Measurements from ENCODE around the gene NTSR2.

The NTSR2 gene

DNA sequence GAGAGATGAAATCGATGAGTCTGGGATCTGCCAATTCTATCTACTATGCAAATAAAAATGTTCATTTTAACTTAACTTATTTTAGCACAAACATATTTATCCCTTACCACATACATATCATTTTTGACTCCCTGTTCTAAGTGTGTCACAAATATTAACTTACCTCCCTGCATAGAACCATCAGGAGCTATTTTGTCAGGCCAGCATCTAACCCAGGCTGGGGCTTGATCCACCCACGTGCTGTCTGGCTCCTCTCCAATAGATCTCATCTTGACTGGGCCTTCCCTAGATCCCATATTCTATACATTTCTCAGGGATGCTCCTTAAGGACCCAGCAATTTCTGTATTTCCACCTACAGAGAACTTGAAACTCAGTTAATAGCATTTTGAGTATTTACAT is 20.9 kb downstream of the NTSR2 start:
- no peak for DNase-seq
- Mint-ChIP-seq H3K27me3 (peaks cover 10% of the 10 kb centered on the region), H3K27ac (no peak overlapping the region), H3K9me3 (no peaks in the 10 kb centered on the region), H3K36me3 (no peaks in the 10 kb centered on the region), H3K4me3 (no peak overlapping the region), H3K4me1 (no peaks in the 10 kb centered on the region)
- CTCF ChIA-PET, result interaction anchor here (1.6 kb wide), 1 partner anchor 32 kb away, joined by 4 read pairs; no protein-coding TSS in a partner anchor

DNA sequence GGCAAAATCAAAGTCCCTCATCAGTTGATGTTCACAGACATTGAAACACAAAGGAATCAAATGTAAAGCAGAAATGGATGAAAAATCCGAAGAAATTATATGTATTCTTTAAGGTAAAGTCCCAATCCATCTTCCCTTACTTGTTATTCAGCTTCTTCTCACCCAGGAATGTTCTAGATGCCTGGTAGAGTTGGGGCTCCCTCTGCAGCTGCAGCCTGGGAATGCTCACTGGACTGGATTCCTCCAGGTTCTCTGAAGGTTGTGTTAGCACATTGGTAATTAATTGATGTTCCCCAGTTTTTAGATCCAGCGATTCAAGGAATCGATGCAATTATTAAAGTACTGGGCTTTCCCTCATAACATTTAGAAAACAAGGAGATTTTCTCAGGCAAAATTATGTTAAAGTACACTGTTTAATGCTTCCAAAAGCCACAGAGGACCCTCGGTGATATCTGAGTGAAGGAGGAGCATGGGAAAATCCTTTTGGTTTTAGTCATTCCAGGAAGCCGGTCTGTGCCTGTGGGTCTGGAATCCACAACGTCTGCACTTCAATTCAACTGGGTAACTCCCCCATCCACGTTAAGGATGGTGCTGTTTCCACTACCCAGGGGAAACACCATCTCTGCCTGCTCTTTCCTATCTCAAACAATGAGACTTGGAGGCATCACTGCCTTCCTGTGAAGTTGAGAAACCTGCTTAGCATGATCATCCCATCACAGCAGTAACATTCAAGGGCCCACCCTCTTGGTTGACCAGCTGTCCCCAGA is 22.0 kb downstream of the NTSR2 start:
- Mint-ChIP-seq H3K9me3 (no peaks in the 10 kb centered on the region), H3K4me1 (no peaks in the 10 kb centered on the region), H3K27me3 (peaks cover 12% of the 10 kb centered on the region), H3K27ac (no peak overlapping the region), H3K36me3 (no peaks in the 10 kb centered on the region), H3K4me3 (no peak overlapping the region)
- no peak for DNase-seq
- CTCF ChIA-PET, result interaction anchor here (1.6 kb wide), 1 partner anchor 33 kb away, joined by 4 read pairs; no protein-coding TSS in a partner anchor

DNA sequence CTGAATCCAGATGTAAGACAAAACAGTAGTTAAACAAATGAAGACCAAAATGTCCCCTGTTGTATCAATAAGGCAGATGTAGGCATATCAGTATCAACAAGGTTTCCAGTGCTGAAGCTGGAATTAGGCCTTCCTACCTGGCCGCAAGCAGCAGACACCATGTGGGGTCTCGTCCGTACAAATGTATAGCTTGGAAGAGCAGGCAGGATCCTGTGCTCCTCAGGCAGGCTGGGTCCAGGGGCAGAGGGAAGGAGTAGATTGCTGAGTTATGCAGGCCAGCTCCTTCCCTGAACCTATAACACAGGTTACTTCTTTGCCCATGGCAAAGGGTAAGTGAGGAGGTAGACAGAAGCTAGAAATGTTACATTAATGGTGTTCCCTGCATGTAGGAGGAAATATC is 23.5 kb downstream of the NTSR2 start:
- DNase-seq, result no peak
- H3K36me3 Mint-ChIP-seq, result no peaks in the 10 kb centered on the region
- H3K4me3 Mint-ChIP-seq, result no peak overlapping the region
- H3K4me1 Mint-ChIP-seq, result no peaks in the 10 kb centered on the region
- CTCF ChIA-PET, result no interaction called here
- no peaks in the 10 kb centered on the region for H3K9me3 Mint-ChIP-seq
- peaks cover 16% of the 10 kb centered on the region for H3K27me3 Mint-ChIP-seq
- H3K27ac Mint-ChIP-seq, result no peak overlapping the region

DNA sequence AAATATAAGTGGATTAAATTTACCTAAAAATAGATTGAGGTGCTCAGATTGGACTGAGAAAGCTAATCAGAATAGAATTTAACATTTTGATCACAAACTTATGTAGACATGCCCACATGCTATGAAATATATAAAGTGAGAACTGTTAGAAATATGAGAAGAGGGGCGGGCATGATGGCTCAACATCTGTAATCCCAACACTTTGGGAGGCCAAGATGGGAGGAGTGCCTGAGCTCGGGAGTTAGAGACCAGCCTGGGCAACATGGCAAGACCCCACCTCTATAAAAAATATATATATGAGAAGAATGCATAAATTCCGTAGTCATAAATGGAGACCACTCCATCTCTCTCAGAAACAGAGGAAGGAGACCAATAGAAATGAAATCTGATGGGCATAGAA is 25.7 kb downstream of the NTSR2 start:
- Mint-ChIP-seq H3K27me3 (peaks cover 20% of the 10 kb centered on the region), H3K9me3 (no peaks in the 10 kb centered on the region), H3K27ac (no peak overlapping the region), H3K4me1 (no peaks in the 10 kb centered on the region), H3K4me3 (no peak overlapping the region), H3K36me3 (no peaks in the 10 kb centered on the region)
- DNase-seq, result no peak
- CTCF ChIA-PET, result no interaction called here

DNA sequence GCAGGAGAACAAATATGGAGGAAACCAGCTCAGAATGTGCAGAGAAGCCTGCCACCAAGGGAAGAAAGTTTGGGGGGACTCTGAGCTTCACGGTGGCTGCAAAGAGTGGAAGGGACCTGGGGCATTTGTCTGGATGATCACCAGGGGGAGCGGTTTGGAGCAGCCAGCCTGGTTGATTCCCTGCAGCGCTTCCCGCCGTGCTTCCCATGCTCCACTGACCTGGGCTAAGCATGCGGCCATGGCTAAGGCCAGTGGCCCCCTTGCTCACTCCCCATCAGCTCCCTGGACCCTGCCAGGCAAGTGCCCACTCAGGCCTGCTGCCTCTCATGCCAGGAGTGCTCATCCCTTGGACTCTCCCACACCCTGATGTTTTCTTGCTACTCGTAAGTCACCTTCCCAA is 27.0 kb downstream of the NTSR2 start:
- Mint-ChIP-seq H3K4me3 (no peak overlapping the region), H3K27ac (no peak overlapping the region), H3K36me3 (no peaks in the 10 kb centered on the region), H3K27me3 (peaks cover 15% of the 10 kb centered on the region), H3K9me3 (no peaks in the 10 kb centered on the region), H3K4me1 (no peaks in the 10 kb centered on the region)
- DNase-seq, result no peak
- CTCF ChIA-PET, result interaction anchor here (1.1 kb wide), 1 partner anchor 61 kb away, joined by 3 read pairs; no protein-coding TSS in a partner anchor

DNA sequence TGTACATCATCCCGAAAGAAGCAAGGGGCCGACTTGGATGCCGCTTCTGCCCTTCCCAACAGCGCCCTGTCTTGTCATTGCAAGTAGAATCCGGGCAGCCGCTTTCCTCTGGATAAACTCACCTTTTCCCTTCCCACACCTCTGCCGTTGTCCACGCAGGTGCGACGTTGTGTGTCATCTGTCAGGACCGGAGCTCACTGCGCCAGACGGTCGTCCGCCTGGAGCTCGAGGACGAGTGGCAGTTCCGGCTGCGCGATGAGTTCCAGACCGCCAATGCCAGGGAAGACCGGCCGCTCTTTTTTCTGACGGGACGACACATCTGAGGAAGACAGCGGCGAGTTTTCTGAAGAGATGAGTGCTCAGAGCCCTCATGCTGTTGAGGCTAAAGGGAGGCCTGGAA is 29.9 kb downstream of the NTSR2 start:
- no peak overlapping the region for H3K27ac Mint-ChIP-seq
- H3K27me3 Mint-ChIP-seq, result peaks cover 15% of the 10 kb centered on the region
- no peaks in the 10 kb centered on the region for H3K4me1 Mint-ChIP-seq
- no peaks in the 10 kb centered on the region for H3K9me3 Mint-ChIP-seq
- no peaks in the 10 kb centered on the region for H3K36me3 Mint-ChIP-seq
- H3K4me3 Mint-ChIP-seq, result no peak overlapping the region
- CTCF ChIA-PET, result interaction anchor here (1.0 kb wide), 1 partner anchor 58 kb away, joined by 3 read pairs; no protein-coding TSS in a partner anchor
- no peak for DNase-seq

DNA sequence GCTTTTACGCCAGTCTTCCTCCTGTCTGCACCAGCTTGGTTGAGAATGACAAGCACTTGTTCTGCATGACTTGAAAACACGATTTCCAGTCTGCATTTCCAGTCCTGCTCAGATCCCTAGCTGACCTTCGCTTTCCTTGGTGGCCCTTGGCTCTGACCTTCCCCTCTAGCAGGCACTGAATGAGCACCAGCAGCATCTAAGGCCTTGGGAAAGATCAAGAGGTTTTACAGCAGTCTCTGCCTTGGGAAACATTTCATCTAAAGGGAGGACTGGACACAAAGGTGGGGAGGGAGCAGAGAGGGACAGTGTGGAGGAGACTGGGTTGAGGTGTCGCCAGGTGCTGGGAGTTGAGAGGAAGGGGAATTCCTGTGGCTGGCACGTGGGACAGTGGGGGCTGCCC is 30.5 kb downstream of the NTSR2 start:
- H3K27ac Mint-ChIP-seq, result no peak overlapping the region
- no peak for DNase-seq
- no peaks in the 10 kb centered on the region for H3K9me3 Mint-ChIP-seq
- no peaks in the 10 kb centered on the region for H3K4me1 Mint-ChIP-seq
- H3K36me3 Mint-ChIP-seq, result no peaks in the 10 kb centered on the region
- H3K27me3 Mint-ChIP-seq, result peaks cover 15% of the 10 kb centered on the region
- CTCF ChIA-PET, result interaction anchor here (1.0 kb wide), 1 partner anchor 57 kb away, joined by 3 read pairs; no protein-coding TSS in a partner anchor
- H3K4me3 Mint-ChIP-seq, result no peak overlapping the region

DNA sequence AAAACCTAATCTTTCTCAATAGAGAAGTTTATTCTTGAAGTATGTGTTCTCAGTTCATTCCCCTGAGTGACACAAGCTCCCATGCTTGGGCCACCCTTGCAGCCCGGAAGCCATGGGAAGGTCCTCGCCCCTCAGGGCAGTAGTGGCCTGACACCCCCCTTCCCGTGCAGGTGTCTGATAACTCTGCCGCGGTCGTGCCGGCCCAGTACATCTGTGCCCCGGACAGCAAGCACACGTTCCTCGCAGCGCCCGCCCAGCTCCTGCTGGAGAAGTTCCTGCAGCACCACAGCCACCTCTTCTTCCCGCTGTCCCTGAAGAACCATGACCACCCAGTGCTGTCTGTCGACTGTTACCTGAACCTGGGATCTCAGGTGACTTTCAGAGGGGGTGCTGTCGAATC is 32.4 kb downstream of the NTSR2 start:
- Mint-ChIP-seq H3K4me3 (no peak overlapping the region), H3K27ac (no peak overlapping the region), H3K36me3 (no peaks in the 10 kb centered on the region), H3K27me3 (peaks cover 9% of the 10 kb centered on the region), H3K4me1 (no peaks in the 10 kb centered on the region), H3K9me3 (no peaks in the 10 kb centered on the region)
- DNase-seq, result no peak
- CTCF ChIA-PET, result no interaction called here

DNA sequence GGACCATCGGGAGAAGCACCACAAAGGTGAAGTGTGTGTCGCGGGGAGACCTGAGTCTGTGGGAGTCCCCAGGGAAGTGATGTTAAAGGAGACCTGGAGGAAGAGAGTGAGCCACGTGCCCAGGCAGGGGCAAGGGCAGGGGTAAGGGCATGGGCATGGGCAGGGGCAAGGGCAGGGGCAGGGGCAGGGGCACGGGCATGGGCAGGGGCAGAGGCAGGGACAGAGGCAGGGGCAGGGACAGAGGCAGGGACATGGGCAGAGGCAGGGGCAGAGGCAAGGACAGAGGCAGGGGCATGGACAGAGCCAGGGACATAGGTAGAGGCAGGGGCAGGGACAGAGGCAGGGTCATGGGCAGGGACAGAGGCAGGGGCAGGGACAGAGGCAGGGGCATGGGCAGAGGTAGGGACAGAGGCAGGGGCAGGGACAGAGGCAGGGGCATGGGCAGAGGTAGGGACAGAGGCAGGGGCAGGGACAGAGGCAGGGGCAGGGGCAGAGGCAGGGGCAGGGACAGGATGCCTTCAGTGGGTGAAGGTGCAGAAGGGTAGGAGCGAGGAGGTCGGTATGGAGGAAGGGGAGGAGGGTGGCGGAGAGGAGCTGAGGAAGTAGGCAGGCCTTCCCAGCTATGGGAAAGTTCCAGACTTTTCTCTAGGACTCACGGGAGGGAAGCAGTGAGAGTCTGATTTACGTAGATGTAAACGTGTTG is 33.3 kb downstream of the NTSR2 start:
- no peak overlapping the region for H3K27ac Mint-ChIP-seq
- CTCF ChIA-PET, result no interaction called here
- DNase-seq, result no peak
- H3K4me1 Mint-ChIP-seq, result no peaks in the 10 kb centered on the region
- H3K36me3 Mint-ChIP-seq, result no peaks in the 10 kb centered on the region
- H3K9me3 Mint-ChIP-seq, result no peaks in the 10 kb centered on the region
- H3K4me3 Mint-ChIP-seq, result no peak overlapping the region
- peaks cover 9% of the 10 kb centered on the region for H3K27me3 Mint-ChIP-seq

DNA sequence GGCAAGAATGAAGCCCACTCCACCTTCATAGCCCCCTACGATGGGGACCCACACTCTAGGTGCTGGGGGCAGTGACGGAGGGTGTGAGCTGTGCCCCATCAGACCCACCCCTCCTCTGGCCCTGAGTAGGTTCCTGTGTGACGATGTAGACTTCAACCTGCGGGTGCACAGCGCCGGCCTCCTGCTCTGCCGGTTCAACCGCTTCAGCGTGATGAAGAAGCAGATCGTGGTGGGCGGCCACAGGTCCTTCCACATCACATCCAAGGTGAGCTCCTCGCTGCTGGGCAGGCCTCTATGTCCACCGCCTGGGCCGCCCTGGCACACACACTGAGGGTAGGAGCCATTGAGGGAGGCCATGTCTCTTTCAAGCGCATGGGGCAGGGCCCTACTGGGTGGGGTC is 34.9 kb downstream of the NTSR2 start:
- H3K36me3 Mint-ChIP-seq, result no peaks in the 10 kb centered on the region
- peaks cover 6% of the 10 kb centered on the region for H3K27me3 Mint-ChIP-seq
- H3K9me3 Mint-ChIP-seq, result no peaks in the 10 kb centered on the region
- CTCF ChIA-PET, result no interaction called here
- H3K27ac Mint-ChIP-seq, result no peak overlapping the region
- H3K4me1 Mint-ChIP-seq, result no peaks in the 10 kb centered on the region
- H3K4me3 Mint-ChIP-seq, result no peak overlapping the region
- no peak for DNase-seq

DNA sequence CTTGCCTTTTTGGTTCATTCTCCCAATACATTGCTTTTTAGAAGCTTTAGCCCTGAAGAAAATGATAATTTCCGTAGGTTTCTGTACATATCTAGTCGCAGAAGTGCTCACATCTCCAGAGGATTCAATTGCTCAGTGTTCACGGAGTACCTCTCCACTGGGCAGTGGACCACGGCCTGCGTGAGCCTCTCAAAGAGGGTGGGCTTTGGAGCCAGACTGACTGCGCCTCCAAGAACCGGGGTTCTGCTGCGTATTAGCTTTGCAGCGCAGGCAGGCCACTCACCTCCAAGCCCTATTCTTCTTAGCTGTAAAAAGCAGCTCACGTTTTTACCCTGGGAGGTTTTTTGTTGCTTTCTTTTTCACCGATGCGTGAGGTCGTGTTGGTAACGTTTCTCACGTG is 35.4 kb downstream of the NTSR2 start:
- Mint-ChIP-seq H3K36me3 (no peaks in the 10 kb centered on the region), H3K27ac (no peak overlapping the region), H3K9me3 (no peaks in the 10 kb centered on the region), H3K4me1 (no peaks in the 10 kb centered on the region), H3K27me3 (peaks cover under 1% of the 10 kb centered on the region), H3K4me3 (no peak overlapping the region)
- CTCF ChIA-PET, result no interaction called here
- DNase-seq, result no peak

DNA sequence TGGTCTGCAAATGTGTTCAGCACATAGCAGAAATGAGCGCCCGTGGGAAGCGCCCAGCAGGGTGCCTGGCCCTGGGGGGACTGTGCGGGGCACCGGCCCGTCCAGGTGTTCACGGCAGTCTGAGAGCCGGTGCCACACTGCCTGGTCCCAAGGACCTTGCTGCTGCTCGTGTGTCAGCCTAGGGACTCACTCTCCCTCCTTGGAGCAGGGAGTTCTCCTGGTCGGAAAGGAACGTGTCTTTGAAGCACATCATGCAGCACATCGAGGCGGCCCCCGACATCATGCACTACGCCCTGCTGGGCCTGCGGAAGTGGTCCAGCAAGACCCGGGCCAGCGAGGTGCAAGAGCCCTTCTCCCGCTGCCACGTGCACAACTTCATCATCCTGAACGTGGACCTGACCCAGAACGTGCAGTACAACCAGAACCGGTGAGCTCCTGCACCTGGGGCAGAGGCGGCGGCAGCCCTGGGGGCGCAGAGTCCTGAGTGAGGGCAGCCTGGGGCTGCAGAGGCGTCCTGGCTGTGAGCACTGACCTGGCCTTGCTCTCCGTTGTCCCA is 36.0 kb downstream of the NTSR2 start:
- Mint-ChIP-seq H3K27me3 (no peaks in the 10 kb centered on the region), H3K4me3 (no peak overlapping the region), H3K9me3 (no peaks in the 10 kb centered on the region), H3K4me1 (no peaks in the 10 kb centered on the region), H3K36me3 (no peaks in the 10 kb centered on the region), H3K27ac (no peak overlapping the region)
- CTCF ChIA-PET, result no interaction called here
- no peak for DNase-seq

DNA sequence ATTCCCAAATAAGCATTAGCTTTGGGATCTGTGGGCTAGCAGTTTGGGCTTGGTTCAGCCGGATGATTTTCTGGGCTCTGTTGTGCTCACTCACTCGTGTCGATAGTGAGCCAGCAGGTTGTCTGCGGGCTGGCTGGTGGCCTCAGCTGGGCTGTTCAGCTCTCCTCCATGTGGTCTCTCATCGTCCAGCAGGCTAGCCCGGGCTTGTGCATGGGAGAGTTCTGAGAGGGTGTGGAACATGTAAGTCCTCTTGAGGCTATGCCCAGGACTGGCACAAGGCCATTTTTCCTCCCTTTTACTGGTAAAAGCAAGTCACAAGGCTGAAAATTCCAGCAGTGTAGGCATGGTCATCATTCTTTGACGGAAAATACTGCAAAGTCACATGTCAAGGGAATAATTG is 38.5 kb downstream of the NTSR2 start:
- DNase-seq, result no peak

DNA sequence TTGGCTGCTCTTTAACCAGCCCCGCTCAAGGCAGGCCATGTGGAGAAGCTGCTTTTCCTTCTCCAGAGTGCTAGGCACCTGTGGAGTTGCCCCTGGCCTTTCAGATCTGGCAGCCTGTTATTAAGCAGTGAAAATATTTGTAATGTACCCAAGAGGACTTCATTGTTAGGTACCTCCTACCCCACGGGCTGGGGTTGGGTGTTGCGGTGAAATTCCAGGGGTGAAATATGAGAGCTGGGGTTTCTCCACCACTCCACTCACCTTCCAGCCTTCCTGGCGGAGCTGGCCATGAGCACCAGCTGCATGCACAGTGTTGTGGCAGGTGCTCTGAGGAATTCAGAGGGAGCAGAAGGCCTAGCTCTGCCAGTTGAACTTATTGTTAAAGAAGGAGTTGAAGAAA is 39.1 kb downstream of the NTSR2 start:
- H3K4me1 Mint-ChIP-seq, result no peaks in the 10 kb centered on the region
- no peak for DNase-seq
- no peaks in the 10 kb centered on the region for H3K36me3 Mint-ChIP-seq
- no peaks in the 10 kb centered on the region for H3K27me3 Mint-ChIP-seq
- H3K9me3 Mint-ChIP-seq, result peaks cover 3% of the 10 kb centered on the region
- no peak overlapping the region for H3K4me3 Mint-ChIP-seq
- no peak overlapping the region for H3K27ac Mint-ChIP-seq
- CTCF ChIA-PET, result no interaction called here

More for the DNA sequence above, 38.5 kb downstream of the NTSR2 start:
- no peaks in the 10 kb centered on the region for H3K4me1 Mint-ChIP-seq
- peaks cover 3% of the 10 kb centered on the region for H3K9me3 Mint-ChIP-seq
- no peaks in the 10 kb centered on the region for H3K27me3 Mint-ChIP-seq
- no peak overlapping the region for H3K4me3 Mint-ChIP-seq
- CTCF ChIA-PET, result no interaction called here
- H3K36me3 Mint-ChIP-seq, result no peaks in the 10 kb centered on the region
- no peak overlapping the region for H3K27ac Mint-ChIP-seq

DNA sequence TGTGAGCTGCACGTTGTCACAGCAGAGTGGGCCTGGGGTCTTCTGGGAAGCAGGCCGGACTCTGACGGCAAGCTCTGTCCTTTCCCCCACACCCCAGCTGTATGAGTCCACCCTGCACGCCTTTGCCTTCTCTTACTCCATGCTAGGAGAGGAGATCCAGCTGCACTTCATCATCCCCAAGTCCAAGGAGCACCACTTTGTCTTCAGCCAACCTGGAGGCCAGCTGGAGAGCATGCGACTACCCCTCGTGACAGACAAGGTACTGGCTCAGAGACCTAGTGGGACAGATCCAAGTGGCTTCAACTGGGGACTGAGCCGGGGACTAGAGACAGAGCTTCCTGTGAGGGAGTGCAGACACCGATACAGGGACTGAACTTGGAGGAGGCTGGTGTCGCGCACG is 40.1 kb downstream of the NTSR2 start:
- no peaks in the 10 kb centered on the region for H3K36me3 Mint-ChIP-seq
- CTCF ChIA-PET, result interaction anchor here (0.8 kb wide), 1 partner anchor 47 kb away, joined by 3 read pairs; no protein-coding TSS in a partner anchor
- H3K9me3 Mint-ChIP-seq, result peaks cover 3% of the 10 kb centered on the region
- H3K27me3 Mint-ChIP-seq, result no peaks in the 10 kb centered on the region
- no peak overlapping the region for H3K4me3 Mint-ChIP-seq
- H3K27ac Mint-ChIP-seq, result no peak overlapping the region
- no peaks in the 10 kb centered on the region for H3K4me1 Mint-ChIP-seq
- no peak for DNase-seq
